HUES48 (cell line): Measurements from ENCODE around the gene ENPP4.
"Not testable (repeated sequence)": the region's sequence is repeated elsewhere in the genome, so short reads cannot be mapped to it uniquely, and the experiment has no call there.

Experiments used
- H3K27ac ChIP-seq: one replicate; pipeline ENCODE4 v1.7.0; 2013; ENCODE audit warnings: low read depth, low read length, inconsistent platforms
- H3K27me3 ChIP-seq: 2 replicates; pipeline ENCODE4 v1.6.1; 2013; ENCODE audit warnings: mild to moderate bottlenecking, low read length; ENCODE audit not compliant: control insufficient read depth, insufficient read depth
- H3K36me3 ChIP-seq: 2 replicates; pipeline ENCODE4 v1.6.1; 2013; ENCODE audit warnings: low read length; ENCODE audit not compliant: control insufficient read depth, insufficient read depth
- H3K4me1 ChIP-seq: 2 replicates; pipeline ENCODE4 v1.6.1; 2013; ENCODE audit warnings: mild to moderate bottlenecking, low read length; ENCODE audit not compliant: control insufficient read depth, insufficient read depth
- H3K4me3 ChIP-seq: 2 replicates; pipeline ENCODE4 v1.5.1; 2013; ENCODE audit warnings: mild to moderate bottlenecking, low read depth, low read length
- H3K9ac ChIP-seq: 2 replicates; pipeline ENCODE4 v1.6.1; 2013; ENCODE audit warnings: mild to moderate bottlenecking, low read depth, low read length, moderate library complexity
- H3K9me3 ChIP-seq: 2 replicates; pipeline ENCODE4 v1.6.1; 2013; ENCODE audit warnings: low read length; ENCODE audit not compliant: control insufficient read depth, insufficient read depth

Gene ENPP4, protein sequence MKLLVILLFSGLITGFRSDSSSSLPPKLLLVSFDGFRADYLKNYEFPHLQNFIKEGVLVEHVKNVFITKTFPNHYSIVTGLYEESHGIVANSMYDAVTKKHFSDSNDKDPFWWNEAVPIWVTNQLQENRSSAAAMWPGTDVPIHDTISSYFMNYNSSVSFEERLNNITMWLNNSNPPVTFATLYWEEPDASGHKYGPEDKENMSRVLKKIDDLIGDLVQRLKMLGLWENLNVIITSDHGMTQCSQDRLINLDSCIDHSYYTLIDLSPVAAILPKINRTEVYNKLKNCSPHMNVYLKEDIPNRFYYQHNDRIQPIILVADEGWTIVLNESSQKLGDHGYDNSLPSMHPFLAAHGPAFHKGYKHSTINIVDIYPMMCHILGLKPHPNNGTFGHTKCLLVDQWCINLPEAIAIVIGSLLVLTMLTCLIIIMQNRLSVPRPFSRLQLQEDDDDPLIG

DNA sequence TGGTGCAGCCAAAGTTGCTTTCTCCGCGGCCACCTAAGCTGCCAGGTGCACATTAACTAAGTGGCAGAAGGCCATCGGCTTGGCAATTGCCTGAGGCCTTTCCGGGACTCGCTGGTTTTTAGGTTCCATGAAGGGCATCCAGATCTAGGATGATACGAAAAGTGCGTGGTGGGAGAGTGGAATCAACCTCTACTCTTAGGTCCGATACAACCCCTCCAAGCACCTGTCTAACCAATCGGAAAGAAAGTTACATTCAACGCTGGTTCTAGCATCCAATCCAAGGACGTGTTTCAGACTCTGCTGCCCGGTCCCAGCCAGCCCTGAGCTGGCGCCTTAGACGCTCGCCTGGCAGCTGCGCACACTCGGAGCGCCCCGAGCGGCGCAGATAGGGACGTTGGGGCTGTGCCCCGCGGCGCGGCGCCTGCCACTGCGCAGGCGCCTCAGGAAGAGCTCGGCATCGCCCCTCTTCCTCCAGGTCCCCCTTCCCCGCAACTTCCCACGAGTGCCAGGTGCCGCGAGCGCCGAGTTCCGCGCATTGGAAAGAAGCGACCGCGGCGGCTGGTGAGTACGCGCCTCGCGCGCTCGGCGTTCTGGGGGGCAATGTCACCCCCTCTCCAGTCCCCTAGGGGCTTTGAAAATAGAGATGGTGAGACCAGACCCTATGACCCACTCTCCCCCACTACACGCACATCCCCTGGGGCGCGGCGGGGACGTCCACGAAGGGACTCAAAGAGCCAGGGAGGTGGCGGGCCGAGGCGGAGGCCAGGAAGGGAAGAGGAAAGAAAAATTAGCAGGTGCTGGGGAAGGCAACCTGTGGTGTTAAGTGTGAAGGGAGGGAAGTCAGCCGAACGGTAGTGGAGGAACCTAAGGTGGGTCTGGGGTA lies at the start of gene ENPP4:
Gene ENPP4, plus strand, starts transcription at position 361 of the 883 bp plus-strand sequence. CDS start 9,595 bp downstream, outside the sequence.
- Histone ChIP-seq H3K4me3 (peak within 1 kb of the TSS; percentile 100), H3K27me3 (peaks cover 13% of the 10 kb centered on the region), H3K4me1 (0 out of 2 replicates have a peak, but pooled peaks cover 3% of the 10 kb centered on the region), H3K9ac (peak within 1 kb of the TSS; percentile 65), H3K36me3 (no peaks in the 10 kb centered on the region), H3K27ac (no peak within 1 kb of the TSS), H3K9me3 (no peaks in the 10 kb centered on the region)

DNA sequence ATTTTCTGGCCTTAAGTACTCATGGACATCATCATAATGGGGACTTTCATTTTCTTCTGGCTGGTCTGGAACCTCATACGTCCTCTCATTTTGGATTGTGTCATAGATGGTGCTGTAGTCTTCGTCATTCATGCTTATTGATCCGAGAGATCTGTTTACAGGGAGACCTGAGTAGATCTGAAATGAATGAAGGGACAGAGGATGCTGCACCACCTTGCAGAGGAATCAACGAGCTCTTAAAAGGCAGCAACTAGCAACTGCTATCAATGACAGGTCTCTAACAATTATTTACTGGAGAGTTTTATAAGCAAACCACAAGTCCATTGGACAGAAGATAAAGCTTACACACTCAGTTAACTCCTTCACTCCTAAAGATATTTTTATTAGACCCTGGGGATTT lies 49.7 kb upstream of the ENPP4 start:
- Histone ChIP-seq H3K36me3 (no peaks in the 10 kb centered on the region), H3K4me3 (no peak overlapping the region), H3K4me1 (no peaks in the 10 kb centered on the region), H3K9me3 (no peaks in the 10 kb centered on the region), H3K9ac (no peak overlapping the region), H3K27ac (no peak overlapping the region), H3K27me3 (no peaks in the 10 kb centered on the region; the same call in 1 of the 2 replicates)

DNA sequence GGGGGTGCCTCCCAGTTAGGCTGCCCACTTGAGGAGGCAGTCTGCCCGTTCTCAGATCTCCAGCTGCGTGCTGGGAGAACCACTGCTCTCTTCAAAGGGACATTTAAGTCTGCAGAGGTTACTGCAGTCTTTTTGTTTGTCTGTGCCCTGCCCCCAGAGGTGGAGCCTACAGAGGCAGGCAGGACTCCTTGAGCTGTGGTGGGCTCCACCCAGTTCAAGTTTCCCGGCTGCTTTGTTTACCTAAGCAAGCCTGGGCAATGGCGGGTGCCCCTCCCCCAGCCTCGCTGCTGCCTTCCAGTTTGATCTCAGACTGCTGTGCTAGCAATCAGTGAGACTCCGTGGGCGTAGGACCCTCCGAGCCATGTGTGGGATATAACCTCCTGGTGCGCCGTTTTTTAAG lies 44.1 kb upstream of the ENPP4 start:
- not testable (repeated sequence) for H3K36me3 ChIP-seq, H3K27me3 ChIP-seq, H3K4me3 ChIP-seq, H3K9ac ChIP-seq, H3K4me1 ChIP-seq, H3K27ac ChIP-seq, H3K9me3 ChIP-seq

DNA sequence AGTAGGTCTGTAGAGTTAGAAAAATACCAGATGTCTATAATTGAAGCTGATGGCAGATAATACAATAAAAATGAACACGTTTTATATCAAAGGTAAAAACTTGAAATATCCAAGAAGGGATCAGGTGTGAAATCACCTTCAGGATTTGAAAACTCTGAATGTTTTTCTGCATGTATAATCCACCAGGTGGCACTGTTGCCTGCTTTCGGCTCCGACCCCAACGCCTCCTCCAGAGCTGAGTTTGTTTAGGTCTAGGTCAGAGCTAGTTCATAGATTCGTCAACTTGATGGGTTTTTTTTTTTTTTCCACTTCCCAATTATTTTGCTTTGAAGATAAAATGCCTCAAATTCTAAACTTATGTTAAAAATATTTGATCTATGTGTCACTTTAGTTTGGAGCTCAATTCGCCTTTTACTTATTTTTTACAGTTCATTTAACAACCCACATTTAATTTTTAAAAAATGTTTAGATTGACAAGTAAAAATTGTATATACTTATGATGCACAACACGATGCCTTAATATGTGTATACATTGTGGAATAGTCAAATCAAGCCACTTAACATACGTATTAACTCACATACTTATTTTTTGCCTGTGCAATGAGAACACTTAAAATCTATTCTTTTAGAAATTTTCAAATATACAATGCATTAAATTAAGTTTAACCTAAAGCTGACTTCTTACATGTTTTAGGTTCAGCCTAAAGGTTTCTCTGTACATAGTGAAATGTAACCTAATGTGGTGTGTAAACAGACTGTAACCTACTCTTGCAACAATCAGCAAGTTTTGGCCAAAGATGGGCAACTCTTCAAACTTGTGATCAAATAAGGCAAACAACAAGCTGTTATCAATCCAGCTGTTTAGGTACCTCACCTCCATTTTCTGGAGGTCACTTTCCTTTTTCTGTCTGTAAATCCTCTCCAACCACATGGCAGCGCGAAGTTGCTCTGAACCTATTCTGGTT lies 39.4 kb upstream of the ENPP4 start:
- no peaks in the 10 kb centered on the region for H3K36me3 ChIP-seq
- no peak overlapping the region for H3K27ac ChIP-seq
- no peak overlapping the region for H3K4me3 ChIP-seq
- no peak overlapping the region for H3K9ac ChIP-seq
- H3K27me3 ChIP-seq, result no peaks in the 10 kb centered on the region
- H3K9me3 ChIP-seq, result peaks cover 21% of the 10 kb centered on the region
- H3K4me1 ChIP-seq, result no peaks in the 10 kb centered on the region

DNA sequence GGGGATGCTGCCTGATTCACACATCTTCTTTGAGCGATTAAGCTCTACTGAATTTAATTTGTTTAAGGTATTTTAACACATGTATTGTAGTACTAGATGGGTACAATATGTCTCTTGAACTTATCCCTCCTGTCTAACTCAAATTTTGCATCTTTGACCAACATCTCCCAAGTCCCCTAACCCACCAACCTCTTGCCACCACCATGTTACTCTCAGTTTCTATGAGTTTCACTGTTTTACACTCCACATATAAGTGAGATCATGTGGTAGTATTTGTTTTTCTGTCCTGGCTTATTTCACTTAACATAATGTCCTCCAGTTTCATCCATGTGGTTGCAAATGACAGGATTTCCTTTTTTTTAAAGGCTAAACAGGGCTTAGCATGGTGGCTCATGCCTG lies 38.7 kb upstream of the ENPP4 start:
- Histone ChIP-seq H3K27ac (no peak overlapping the region), H3K4me1 (no peaks in the 10 kb centered on the region), H3K4me3 (no peak overlapping the region), H3K9me3 (peaks cover 22% of the 10 kb centered on the region), H3K36me3 (no peaks in the 10 kb centered on the region), H3K27me3 (no peaks in the 10 kb centered on the region), H3K9ac (no peak overlapping the region)

DNA sequence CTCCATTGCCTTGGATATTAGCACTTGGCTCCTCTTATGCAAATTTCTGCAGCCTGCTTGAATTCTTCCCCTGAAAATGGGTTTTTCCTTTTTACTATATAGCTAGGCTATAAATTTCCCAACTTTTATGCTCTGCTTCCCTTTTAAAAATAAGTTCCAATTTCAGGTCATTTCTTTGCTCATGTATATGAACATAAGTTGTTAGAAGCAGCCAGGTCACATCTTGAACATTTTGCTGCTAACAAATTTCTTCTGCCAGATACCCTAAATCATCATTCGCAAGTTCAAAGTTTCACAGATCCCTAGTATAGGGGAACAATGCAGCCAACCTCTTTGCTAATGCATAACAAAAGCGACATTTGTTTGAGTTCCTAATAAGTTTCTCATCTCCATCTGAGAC lies 34.5 kb upstream of the ENPP4 start:
- no peaks in the 10 kb centered on the region for H3K36me3 ChIP-seq
- H3K27ac ChIP-seq, result no peak overlapping the region
- H3K9ac ChIP-seq, result no peak overlapping the region
- no peaks in the 10 kb centered on the region for H3K27me3 ChIP-seq
- peaks cover 14% of the 10 kb centered on the region for H3K9me3 ChIP-seq
- no peak overlapping the region for H3K4me3 ChIP-seq
- no peaks in the 10 kb centered on the region for H3K4me1 ChIP-seq

DNA sequence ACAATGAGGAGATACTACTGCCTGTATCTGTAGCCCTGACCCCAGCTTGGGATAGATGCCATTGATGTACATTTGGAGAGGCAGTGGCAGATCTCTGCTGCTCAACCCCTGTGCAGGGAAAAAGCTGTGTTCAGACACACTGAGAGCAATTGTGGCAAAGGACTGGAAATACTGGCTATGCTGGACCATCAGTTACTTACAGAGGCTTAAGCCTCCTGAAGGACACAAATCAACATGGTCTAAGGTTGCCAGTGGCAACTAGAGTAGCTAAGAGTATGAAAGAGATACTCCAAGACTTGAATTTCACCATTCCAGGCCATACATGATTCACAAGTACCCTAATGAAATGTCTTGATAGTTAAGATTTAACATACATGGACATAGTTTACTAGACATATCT lies 32.4 kb upstream of the ENPP4 start:
- no peak overlapping the region for H3K4me3 ChIP-seq
- no peak overlapping the region for H3K9ac ChIP-seq
- H3K27me3 ChIP-seq, result no peaks in the 10 kb centered on the region

DNA sequence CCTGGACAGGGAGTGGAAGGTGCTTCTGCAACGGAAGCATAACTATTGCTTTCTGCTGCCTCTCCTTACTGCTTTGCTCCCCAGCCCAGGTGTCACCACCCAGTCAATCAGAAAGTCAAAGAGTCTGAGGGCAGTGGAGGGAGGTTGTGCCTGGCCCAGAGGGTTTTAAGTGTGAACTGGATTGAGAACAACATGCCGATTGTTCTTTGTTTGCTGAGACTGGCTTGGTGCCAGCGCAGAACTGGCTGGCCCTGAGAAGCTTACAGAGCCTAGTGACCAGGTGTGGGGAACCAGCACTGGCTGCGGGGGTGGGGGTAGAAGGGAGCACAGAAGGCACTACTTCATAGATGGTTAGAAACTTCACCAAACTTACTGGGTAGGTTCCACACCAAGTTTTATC lies 31.1 kb upstream of the ENPP4 start:
- Histone ChIP-seq H3K9ac (no peak overlapping the region), H3K4me1 (no peaks in the 10 kb centered on the region), H3K27ac (no peak overlapping the region), H3K36me3 (no peaks in the 10 kb centered on the region), H3K27me3 (no peaks in the 10 kb centered on the region), H3K4me3 (no peak overlapping the region), H3K9me3 (peaks cover 14% of the 10 kb centered on the region)

More for the DNA sequence above, 32.4 kb upstream of the ENPP4 start:
- H3K36me3 ChIP-seq, result no peaks in the 10 kb centered on the region
- no peaks in the 10 kb centered on the region for H3K4me1 ChIP-seq
- no peak overlapping the region for H3K27ac ChIP-seq
- peaks cover 14% of the 10 kb centered on the region for H3K9me3 ChIP-seq

DNA sequence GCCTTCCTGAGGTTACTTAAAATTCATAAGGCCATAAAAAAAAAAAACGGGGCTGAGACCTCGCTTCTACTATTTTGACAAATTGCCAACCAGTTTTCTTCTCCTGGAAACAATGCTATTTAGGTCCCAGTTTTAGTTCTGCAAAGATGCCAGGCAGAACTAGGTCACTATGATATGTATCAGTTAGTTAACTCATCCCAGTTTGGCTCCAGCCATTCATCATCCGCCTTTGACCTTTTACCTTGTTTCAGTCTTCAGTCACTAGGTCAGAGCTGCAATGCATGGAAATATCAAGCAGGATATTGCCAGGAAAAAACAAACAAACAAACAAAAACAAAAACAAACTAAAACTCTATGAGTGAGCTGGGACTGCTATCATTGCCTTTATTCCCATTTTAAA lies 29.8 kb upstream of the ENPP4 start:
- H3K36me3 ChIP-seq, result no peaks in the 10 kb centered on the region
- no peaks in the 10 kb centered on the region for H3K27me3 ChIP-seq
- H3K9ac ChIP-seq, result no peak overlapping the region
- H3K4me3 ChIP-seq, result no peak overlapping the region
- H3K4me1 ChIP-seq, result no peaks in the 10 kb centered on the region
- no peak overlapping the region for H3K27ac ChIP-seq
- H3K9me3 ChIP-seq, result peaks cover 5% of the 10 kb centered on the region

DNA sequence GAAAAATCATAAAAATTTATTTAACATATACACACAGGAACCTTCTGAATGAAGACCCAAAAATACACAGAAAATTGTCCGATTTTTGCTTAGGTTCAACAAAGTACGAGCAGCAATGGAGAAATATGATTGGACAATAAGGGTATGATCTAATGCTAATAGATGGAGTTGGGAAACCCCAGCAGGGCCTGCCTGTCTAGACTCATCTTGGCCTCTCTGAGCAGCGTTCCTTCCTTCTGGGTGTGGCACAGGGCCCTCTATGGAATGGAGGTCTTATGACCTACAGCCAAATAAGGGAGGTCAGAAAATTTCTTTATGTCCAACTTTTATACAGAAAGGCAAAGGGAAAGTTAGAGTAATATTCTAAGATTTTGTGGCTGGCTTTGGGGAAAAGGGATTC lies 27.7 kb upstream of the ENPP4 start:
- Histone ChIP-seq H3K9ac (no peak overlapping the region), H3K27me3 (no peaks in the 10 kb centered on the region), H3K36me3 (no peaks in the 10 kb centered on the region), H3K4me1 (no peaks in the 10 kb centered on the region), H3K4me3 (no peak overlapping the region), H3K27ac (no peak overlapping the region), H3K9me3 (peaks cover 3% of the 10 kb centered on the region; the same call in 1 of the 2 replicates)
